GM12872 (cell line): ENCODE measurements around the gene TTC16.

Experiments used
- TF ChIP-seq, protein P1 (sequence below): IDR thresholded peaks from 3 replicates; pipeline ENCODE4 v1.5.1; 2011; ENCODE audit warnings: low read depth, mild to moderate bottlenecking, low read length, moderate library complexity; ENCODE audit not compliant: insufficient read depth

The TTC16 gene

DNA sequence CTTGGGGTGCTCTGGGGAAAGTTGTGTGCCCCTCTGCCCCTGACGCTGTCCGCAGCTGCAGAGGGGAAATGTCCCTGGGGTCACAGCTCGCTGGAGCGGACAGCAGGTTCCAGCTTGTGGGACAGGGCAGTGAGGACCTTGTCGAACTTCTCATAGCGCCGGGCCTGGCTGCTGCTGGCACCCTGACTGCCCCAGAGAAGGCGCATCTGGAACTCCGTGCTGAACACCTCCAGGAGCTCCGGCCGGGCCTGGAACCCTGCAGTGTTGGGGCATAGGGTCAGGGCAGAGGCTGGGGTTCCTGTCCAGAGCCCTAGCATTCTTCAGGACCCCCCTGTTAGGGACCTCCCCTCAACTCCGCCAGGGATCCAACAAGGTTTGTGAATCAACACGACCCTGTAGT lies 22.8 kb downstream of the TTC16 start:
- TF ChIP-seq, protein P1, sequence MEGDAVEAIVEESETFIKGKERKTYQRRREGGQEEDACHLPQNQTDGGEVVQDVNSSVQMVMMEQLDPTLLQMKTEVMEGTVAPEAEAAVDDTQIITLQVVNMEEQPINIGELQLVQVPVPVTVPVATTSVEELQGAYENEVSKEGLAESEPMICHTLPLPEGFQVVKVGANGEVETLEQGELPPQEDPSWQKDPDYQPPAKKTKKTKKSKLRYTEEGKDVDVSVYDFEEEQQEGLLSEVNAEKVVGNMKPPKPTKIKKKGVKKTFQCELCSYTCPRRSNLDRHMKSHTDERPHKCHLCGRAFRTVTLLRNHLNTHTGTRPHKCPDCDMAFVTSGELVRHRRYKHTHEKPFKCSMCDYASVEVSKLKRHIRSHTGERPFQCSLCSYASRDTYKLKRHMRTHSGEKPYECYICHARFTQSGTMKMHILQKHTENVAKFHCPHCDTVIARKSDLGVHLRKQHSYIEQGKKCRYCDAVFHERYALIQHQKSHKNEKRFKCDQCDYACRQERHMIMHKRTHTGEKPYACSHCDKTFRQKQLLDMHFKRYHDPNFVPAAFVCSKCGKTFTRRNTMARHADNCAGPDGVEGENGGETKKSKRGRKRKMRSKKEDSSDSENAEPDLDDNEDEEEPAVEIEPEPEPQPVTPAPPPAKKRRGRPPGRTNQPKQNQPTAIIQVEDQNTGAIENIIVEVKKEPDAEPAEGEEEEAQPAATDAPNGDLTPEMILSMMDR: no peak

DNA sequence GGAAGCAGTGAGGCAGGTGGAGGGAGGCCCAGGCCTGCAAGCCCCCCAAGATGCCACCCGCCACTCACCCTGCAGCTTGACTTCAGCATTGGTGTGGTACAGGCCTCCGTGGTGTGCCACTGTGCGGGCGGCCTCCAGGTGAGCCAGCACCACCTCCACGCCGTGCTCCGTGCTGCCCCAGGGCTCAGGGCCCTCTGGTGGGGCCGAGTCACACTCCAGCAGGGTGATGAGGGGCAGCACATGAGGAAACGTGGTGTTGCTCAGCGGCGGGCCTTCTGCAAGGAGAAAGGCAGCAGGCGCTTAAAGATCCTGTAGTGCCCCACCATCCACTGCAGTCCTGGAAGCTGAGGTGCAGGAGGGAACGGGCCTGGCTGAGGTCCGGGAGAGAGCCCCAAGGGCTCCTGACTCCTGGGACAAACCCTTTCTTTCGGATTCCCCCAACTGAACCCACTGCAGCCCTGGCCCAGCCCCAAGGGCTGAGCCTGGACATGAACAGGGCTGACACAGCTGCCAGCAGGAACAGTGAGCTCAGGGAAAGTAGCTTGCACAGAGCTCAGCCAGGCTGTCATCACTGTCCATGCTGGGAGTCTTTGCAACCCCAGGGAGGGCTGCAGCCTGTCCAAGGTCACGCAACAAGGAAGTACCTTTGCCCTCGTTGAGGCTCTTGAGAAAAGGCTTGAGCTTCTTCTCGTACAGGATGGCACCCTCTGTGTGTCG lies 23.9 kb downstream of the TTC16 start:
- TF ChIP-seq, protein P1: no peak

DNA sequence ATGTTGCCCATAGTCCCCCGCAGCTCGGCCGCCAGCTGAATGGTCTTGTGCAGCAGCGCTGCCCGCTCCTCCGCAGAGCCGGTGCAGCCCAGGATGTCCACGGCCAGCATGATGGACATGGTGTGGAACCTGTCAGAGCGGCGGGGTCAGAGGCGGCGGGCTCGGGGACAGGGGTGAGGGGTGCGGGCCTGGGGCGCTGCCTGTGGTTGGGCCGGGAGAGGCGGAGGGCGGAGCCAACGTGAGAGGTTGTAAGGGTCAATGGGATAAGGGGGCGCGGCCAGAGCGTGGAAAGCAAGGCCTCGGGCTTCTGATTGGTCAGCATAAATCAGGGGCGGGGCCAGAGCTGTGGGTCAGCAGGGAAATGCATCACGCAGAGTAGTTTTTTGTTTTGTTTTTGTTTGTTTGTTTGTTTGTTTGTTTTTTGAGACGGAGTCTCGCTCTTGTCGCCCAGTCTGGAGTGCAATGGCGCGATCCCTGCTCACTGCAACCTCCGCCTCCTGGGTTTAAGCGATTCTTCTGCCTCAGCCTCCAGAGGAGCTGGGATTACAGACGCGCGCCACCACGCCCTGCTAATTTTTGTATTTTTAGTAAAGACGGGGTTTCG lies 26.1 kb downstream of the TTC16 start:
- TF ChIP-seq, protein P1: no peak

DNA sequence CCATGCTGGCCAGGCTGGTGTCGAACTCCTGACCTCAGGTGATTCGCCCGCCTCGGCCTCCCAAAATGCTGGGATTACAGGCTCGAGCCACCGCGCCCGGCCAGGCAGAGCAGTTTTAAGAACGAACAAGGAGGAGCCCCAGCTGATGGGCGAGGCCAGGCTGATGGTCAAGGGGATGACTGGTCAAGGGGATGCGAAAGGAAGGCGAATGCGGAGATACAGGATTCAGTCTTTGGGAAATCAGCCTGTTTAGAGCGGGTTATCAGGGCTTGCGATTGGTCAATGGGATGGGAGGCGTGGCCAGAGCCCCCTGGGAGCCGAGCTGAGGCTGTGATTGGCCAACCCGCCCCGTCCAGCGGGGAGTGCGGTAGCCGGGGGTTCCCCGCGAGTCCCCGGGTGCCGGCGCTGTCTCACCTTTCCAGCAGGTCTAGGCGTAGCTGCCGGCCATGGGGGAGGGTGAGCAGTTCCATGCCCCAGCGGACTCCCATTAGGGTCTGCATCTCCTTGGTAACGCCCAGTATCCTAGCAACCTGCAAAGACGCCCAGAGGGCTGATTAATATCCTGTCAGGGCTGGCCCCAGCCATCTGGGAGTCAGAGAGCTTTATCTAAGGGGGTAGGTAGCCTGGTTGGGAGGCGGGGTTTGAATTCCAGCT lies 26.7 kb downstream of the TTC16 start:
- TF ChIP-seq, protein P1: no peak

DNA sequence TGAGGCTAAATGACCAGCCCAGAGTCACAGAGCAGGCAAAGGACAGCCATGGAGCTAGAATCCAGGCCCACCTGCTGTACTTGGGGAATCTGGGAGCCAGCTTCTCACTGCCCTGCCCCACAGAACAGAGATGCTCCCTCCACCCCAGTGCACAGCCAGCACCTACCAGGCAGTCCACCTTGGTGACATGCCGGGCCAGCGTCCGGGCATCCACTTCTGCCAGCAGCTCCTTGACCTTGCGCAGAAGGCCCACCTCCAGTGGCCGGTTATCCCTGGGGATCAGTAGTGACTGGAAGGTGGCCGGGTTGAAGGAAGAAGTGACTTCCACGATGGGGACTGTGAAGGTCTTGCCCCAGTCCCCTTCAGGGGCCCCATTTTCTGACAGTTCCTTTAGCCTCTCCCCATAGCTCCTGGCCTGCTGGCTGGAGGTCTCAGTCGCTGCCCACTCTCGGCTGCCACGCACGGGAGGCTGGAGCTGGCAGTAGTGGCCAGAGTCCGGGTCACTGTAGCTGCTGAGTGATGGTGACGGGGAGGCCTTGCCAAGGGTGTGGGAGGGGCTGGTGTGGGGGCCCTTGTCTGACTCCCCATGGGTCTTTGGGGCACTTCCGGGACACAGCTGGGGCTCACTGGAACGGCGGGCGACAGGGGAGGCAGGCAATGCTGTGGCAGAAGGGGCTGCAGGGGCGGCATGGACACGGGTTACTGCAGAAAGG lies 28.7 kb downstream of the TTC16 start:
- TF ChIP-seq, protein P1: no peak

DNA sequence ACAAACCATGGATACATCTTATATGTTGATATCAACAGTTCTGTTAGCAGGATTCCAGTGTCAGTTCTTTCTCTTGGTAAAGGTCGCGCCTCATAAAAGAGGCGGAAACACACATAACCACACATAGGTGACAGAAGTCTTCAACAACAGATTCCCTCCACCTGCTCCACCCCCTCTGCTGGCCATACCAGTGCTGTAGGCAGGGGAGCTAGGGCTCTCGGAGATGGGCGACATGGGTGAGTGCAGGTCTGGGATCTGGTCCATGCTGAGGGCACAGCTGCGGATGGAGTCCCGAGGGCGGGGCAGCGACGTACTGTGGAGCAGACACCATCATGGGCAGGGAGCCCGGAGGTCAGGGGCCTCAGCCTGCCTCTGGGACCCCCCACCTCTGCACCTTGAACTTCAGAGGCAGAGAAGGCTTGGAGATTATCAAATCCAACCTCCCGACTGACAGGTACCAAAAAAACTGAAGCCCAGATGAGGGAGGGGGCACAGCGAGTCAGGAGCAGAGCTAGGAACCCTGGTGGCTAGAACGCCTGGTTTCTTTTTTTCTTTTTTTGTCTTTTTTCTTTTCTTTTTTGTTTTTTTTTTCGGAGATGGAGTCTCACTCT lies 31.2 kb downstream of the TTC16 start:
- TF ChIP-seq, protein P1: no peak
